ENCODE data around the gene XIST. TPM values are rescaled to one million over a fixed set of nuclear protein-coding genes. Genes with fewer than 3 reads are reported as not detected.

The XIST gene
- total and polyA plus RNA-seq, 9 of the 15 experiments (the other 6 are each of a cell fraction or from before 2014, with no cell fraction given), result 22.4 to 160 (median 55.5) TPM

- Histone ChIP-seq H2AFZ (ENCODE audit: low read depth, low read length) (no peak overlapping the region), H3K4me1 (replicated peaks in 1 of 2; ENCODE audit: control insufficient read depth in 2 of 2, insufficient read depth in 2 of 2, low read length in 2 of 2) (no peaks in the 10 kb centered on the region; a peak in 1 of 5 replicates), H3K9me3 (replicated peaks; ENCODE audit: control insufficient read depth, insufficient read depth, low read depth, low read length) (no peaks in the 10 kb centered on the region), H3K27ac (ENCODE audit: extremely low read depth, low read depth, low read length) (no peak overlapping the region), H3K9me1 (ENCODE audit: control insufficient read depth, insufficient read depth, low read length) (peaks cover 3% of the 10 kb centered on the region), H3K9ac (ENCODE audit: insufficient read depth in 1 of 2, low read depth in 2 of 2, low read length in 2 of 2) (no peak overlapping the region), H4K20me1 (replicated peaks; ENCODE audit: control insufficient read depth, insufficient read depth, low read length) (peaks cover 37% of the 10 kb centered on the region), H3K27me3 (ENCODE audit: control insufficient read depth in 2 of 2, insufficient read depth in 2 of 2, low read length in 2 of 2) (no peaks in the 10 kb centered on the region), H3K4me2 (ENCODE audit: insufficient read depth, low read length) (peak overlapping the region; percentile 70), H3K79me2 (ENCODE audit: control insufficient read depth, insufficient read depth, low read length) (peaks cover 83% of the 10 kb centered on the region), H3K4me3 (peak overlapping the region; percentile 34), H3K36me3 (ENCODE audit: control insufficient read depth, insufficient read depth, low read length) (peaks cover 41% of the 10 kb centered on the region; the same call in 2 of the 3 replicates)
- WGBS (ENCODE audit: insufficient coverage, low coverage, missing lambda C conversion rate), result 7% methylated on average over 5 of the region's 5 CpGs
- no peak for FAIRE-seq
- DNase-seq (ENCODE audit: extremely low read depth in 1 of 4, low spot score in 3 of 4), result no peak
- in situ Hi-C loops (cut with MboI), result no loop called here
- TSS peak; percentile 2 for BruUV-seq (replicated peaks)
- no peak for TF ChIP-seq RCOR1 (IDR thresholded peaks at IDR 0.05; ENCODE audit: borderline replicate concordance in 1 of 2, low read depth in 2 of 2, low read length in 2 of 2)
- TF ChIP-seq MLLT1 (IDR thresholded peaks at IDR 0.05), result no peak
- no peak for TF ChIP-seq ZNF431 (CRISPR knock-in tag; IDR thresholded peaks at IDR 0.05)
- TF ChIP-seq MCM2 (IDR thresholded peaks at IDR 0.05; ENCODE audit: low read depth), result no peak
- TF ChIP-seq TCF15 (CRISPR knock-in tag; IDR thresholded peaks at IDR 0.05), result no peak
- TF ChIP-seq ZNF778 (CRISPR knock-in tag; IDR thresholded peaks at IDR 0.05), result no peak
- no peak for TF ChIP-seq PHB2 (IDR thresholded peaks at IDR 0.05; ENCODE audit: low read depth)
- TF ChIP-seq ATF2 (CRISPR knock-in tag; IDR thresholded peaks at IDR 0.05), result no peak
- no peak for TF ChIP-seq ZNF518B (CRISPR knock-in tag; IDR thresholded peaks at IDR 0.05)
- no peak for TF ChIP-seq MECOM (CRISPR knock-in tag; IDR thresholded peaks at IDR 0.05)
- TF ChIP-seq CBX2 (IDR thresholded peaks at IDR 0.05; ENCODE audit: insufficient read depth, low read length, poor library complexity, severe bottlenecking), result no peak
- no peak for TF ChIP-seq ZKSCAN8 (CRISPR knock-in tag; IDR thresholded peaks at IDR 0.05)
- no peak for TF ChIP-seq ZBTB17 (CRISPR knock-in tag; IDR thresholded peaks at IDR 0.05)
- no peak for TF ChIP-seq RBM39 (optimal IDR thresholded peaks at IDR 0.05; ENCODE audit: low read depth, low read length)
- TF ChIP-seq SIX5 (IDR thresholded peaks at IDR 0.05; ENCODE audit: borderline replicate concordance in 1 of 2, insufficient read depth in 1 of 2, low read depth in 1 of 2, low read length in 2 of 2), result no peak
- POLR2A ChIA-PET, result no interaction called here
- intact Hi-C loops (cut with micrococcal nuclease), result no loop called here
- ATAC-seq, result no peak
- CTCF ChIA-PET (ENCODE audit: low intra/inter-chr PET ratio), result no interaction called here
These were observed 3.4 kb downstream of the XIST start for GRCh38 chrX:73849073-73849472.

All from K562 (cell line).